ENCODE data around the gene ZNF48.

ZNF48 gene

GRCh38 chr16:30395155-30395991, at the start of gene ZNF48:
Gene ZNF48, plus strand, starts transcription at chr16:30395420. Its CDS starts 375 bp downstream, at chr16:30395795.
- in situ Hi-C loops (cut with HindIII; ENCODE audit: low pct_ligation_motif_present, low sequenced_read_pairs), result no loop called here
- Histone ChIP-seq H3K36me3 (replicated peaks) (peaks cover 5% of the 10 kb centered on the region), H3K4me3 (ENCODE audit: low read depth, low read length) (peak within 1 kb of the TSS; percentile 77), H3K27me3 (replicated peaks) (no peaks in the 10 kb centered on the region), H3K27ac (peak within 1 kb of the TSS; percentile 73)
- DNase-seq, result peak; percentile 74
- TF ChIP-seq, protein P1, sequence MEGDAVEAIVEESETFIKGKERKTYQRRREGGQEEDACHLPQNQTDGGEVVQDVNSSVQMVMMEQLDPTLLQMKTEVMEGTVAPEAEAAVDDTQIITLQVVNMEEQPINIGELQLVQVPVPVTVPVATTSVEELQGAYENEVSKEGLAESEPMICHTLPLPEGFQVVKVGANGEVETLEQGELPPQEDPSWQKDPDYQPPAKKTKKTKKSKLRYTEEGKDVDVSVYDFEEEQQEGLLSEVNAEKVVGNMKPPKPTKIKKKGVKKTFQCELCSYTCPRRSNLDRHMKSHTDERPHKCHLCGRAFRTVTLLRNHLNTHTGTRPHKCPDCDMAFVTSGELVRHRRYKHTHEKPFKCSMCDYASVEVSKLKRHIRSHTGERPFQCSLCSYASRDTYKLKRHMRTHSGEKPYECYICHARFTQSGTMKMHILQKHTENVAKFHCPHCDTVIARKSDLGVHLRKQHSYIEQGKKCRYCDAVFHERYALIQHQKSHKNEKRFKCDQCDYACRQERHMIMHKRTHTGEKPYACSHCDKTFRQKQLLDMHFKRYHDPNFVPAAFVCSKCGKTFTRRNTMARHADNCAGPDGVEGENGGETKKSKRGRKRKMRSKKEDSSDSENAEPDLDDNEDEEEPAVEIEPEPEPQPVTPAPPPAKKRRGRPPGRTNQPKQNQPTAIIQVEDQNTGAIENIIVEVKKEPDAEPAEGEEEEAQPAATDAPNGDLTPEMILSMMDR (IDR thresholded peaks at IDR 0.05; ENCODE audit: low read depth, low read length, missing control alignments), result no peak

- H3K27me3 ChIP-seq (replicated peaks), result no peaks in the 10 kb centered on the region
- peaks cover 13% of the 10 kb centered on the region for H3K36me3 ChIP-seq (replicated peaks)
- H3K4me3 ChIP-seq (ENCODE audit: low read depth, low read length), result no peak overlapping the region
- no peak for DNase-seq
- TF ChIP-seq, protein P1 (IDR thresholded peaks at IDR 0.05; ENCODE audit: low read depth, low read length, missing control alignments), result no peak
- H3K27ac ChIP-seq, result no peak overlapping the region
- in situ Hi-C loops (cut with HindIII; ENCODE audit: low pct_ligation_motif_present, low sequenced_read_pairs), result no loop called here
These were observed 48.9 kb upstream of the ZNF48 start for GRCh38 chr16:30346286-30346685.

- no peak for DNase-seq
- H3K27me3 ChIP-seq (replicated peaks), result no peaks in the 10 kb centered on the region
- TF ChIP-seq, protein P1 (IDR thresholded peaks at IDR 0.05; ENCODE audit: low read depth, low read length, missing control alignments), result no peak
These were observed 47.1 kb upstream of the ZNF48 start for GRCh38 chr16:30348113-30348512.

GRCh38 chr16:30348929-30349328, 46.3 kb upstream of the ZNF48 start:
- DNase-seq, result no peak
- H3K27me3 ChIP-seq (replicated peaks), result no peaks in the 10 kb centered on the region
- in situ Hi-C loops (cut with HindIII; ENCODE audit: low pct_ligation_motif_present, low sequenced_read_pairs), result no loop called here
- peaks cover 38% of the 10 kb centered on the region for H3K36me3 ChIP-seq (replicated peaks)
- no peak overlapping the region for H3K4me3 ChIP-seq (ENCODE audit: low read depth, low read length)
- TF ChIP-seq, protein P1 (IDR thresholded peaks at IDR 0.05; ENCODE audit: low read depth, low read length, missing control alignments), result no peak
- H3K27ac ChIP-seq, result no peak overlapping the region

More at GRCh38 chr16:30348113-30348512, 47.1 kb upstream of the ZNF48 start:
- in situ Hi-C loops (cut with HindIII; ENCODE audit: low pct_ligation_motif_present, low sequenced_read_pairs), result no loop called here
- Histone ChIP-seq H3K27ac (no peak overlapping the region), H3K36me3 (replicated peaks) (peaks cover 31% of the 10 kb centered on the region), H3K4me3 (ENCODE audit: low read depth, low read length) (no peak overlapping the region)

- in situ Hi-C loops (cut with HindIII; ENCODE audit: low pct_ligation_motif_present, low sequenced_read_pairs), result no loop called here
- TF ChIP-seq, protein P1 (IDR thresholded peaks at IDR 0.05; ENCODE audit: low read depth, low read length, missing control alignments), result no peak
- Histone ChIP-seq H3K36me3 (replicated peaks) (peaks cover 38% of the 10 kb centered on the region), H3K27me3 (replicated peaks) (no peaks in the 10 kb centered on the region), H3K4me3 (ENCODE audit: low read depth, low read length) (no peak overlapping the region), H3K27ac (no peak overlapping the region)
- DNase-seq, result no peak
These were observed 45.5 kb upstream of the ZNF48 start for GRCh38 chr16:30349675-30350074.
